GM18499 (cell line): ENCODE measurements around the gene ATP2A3.

ENCODE experiments used
- ATAC-seq: cut with Tn5 transposase; IDR thresholded peaks from one replicate; pipeline ENCODE4 v1.9.1; 2021; ENCODE audit warnings: moderate number of reproducible peaks; ENCODE audit not compliant: insufficient read depth, unreplicated experiment

The ATP2A3 gene

DNA sequence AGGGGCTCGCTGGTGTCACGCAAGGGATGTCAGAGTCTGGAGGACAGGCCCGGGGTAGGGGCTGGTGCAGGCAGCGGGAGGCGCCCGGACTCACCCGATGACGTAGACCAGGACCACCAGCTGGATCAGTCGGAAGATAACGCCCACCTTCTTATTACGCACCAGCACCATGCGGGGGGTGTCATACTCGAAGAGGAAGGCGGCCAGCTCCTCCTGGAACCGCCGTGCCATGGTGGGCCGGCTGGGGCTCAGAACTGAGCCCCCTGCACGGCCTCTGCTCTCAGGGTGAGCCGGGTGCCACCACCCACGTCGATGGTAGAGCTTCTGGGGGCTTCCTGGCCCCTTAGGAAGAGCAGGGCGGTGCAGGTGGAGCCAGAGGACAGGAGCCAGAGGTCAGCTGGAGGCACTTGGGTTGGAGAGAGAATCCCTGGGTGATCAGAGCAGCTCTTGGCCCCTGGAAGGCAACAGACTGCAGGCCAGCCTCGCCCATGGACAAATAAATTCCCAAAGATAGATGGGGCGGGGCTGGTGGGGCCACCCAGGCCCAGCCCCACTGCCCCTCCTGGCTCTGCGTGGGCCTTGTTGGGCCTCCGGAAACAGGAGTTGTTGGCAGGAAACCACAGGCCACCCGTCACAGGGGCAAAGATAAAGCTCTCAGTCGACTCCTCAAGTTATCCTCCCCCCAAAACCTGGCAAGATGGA lies 48.1 kb downstream of the ATP2A3 start, which contains the start of gene P2RX1:
P2RX1 (minus strand) TSS at position 471 of the 702 bp plus-strand sequence; CDS start at position 231, 240 bp downstream.
- no peak for ATAC-seq

DNA sequence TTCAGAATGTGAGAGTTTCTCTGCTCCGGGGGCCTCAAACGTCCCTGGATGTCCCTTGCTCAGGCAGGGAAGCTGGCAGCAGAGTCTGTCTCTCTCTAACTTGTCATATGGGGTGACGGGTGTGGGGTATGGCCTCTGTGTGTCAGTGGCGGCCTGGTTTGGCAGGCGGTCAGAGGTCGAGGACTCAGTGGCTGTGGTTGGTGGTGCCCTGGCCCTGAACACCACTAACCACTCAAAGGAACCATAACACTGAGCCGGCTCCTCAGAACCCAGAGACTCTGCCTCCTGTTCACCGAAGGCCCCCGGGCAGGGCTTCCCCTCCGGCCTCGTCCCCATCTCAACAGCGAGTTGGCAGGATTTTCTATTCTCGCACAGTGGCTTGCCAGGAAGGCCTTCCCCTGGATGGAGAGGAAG lies 48.6 kb downstream of the ATP2A3 start:
- ATAC-seq: no peak

DNA sequence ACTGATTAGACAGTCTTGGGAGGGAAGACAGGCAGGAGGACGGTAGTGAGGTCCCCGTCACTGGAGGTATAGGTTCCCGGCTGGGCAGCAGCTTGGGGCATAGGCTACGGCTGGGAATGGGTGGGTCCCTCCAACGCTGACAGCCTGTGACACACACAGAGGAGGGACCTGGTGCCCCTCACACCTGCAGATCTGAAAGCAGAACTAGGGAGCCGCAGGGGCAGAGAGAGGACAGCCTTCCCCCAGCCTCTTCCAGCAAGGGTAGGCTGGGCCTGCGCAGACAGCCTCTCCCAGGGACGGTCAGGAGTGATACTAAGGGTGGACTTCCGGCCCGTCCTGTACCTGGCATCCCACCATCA lies 49.9 kb downstream of the ATP2A3 start:
- ATAC-seq: no peak

DNA sequence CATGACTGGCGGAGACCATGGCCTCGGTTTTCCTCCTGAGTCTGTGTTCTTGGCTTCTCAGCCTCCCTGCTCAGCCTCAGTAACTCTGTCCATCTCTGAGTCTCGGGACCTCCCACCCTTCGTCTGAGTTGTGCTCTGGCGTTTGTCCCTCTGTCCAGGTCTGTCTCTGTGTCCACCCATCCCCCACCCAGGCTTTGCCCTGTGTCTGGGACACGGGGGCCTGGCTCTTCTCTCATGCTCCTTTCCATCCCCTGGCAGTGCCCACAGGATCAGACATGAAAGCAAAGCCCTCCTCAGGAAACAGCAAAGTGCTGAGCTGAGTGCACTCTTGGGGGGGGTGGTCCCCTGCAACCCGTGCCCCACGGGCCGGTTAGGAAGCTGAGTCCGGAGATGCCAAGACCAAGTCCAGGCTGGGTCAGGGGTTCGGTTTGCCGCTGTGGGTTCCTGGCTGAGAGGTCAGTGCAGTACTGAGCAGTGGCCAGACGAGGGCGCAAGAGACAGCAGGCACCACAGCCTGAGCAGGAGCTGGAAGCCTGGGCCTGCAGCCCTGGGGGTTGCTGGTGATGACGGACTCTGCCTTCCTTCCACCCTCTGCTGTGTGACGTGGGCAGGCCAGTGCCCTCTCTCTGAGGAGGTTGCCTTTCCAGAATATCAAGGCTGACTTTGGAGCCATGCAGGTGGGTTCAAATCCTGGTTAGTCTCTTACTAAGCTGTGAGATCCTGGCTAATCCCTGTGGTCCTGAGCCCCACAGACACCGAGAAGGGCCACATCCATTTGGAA lies 50.5 kb downstream of the ATP2A3 start:
- no peak for ATAC-seq

DNA sequence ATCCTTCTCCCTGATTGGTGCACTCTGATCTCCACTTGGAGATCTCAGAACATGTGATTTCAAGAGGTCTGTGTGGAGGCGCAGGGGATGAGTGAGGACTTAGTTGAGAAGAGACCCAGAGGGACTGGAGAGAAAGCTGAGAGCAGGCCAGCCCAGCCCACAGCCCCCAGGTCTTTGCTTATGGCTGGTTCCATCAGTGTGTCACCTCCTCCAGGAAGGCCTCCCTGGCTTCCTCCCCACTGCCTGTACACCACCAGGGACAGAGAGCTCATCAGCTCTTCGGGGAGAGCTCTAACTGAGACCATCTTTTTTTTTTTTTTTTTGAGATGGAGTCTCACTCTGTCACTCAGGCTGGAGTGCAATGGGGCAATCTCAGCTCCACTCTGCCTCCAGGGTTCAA lies 51.4 kb downstream of the ATP2A3 start:
- no peak for ATAC-seq

DNA sequence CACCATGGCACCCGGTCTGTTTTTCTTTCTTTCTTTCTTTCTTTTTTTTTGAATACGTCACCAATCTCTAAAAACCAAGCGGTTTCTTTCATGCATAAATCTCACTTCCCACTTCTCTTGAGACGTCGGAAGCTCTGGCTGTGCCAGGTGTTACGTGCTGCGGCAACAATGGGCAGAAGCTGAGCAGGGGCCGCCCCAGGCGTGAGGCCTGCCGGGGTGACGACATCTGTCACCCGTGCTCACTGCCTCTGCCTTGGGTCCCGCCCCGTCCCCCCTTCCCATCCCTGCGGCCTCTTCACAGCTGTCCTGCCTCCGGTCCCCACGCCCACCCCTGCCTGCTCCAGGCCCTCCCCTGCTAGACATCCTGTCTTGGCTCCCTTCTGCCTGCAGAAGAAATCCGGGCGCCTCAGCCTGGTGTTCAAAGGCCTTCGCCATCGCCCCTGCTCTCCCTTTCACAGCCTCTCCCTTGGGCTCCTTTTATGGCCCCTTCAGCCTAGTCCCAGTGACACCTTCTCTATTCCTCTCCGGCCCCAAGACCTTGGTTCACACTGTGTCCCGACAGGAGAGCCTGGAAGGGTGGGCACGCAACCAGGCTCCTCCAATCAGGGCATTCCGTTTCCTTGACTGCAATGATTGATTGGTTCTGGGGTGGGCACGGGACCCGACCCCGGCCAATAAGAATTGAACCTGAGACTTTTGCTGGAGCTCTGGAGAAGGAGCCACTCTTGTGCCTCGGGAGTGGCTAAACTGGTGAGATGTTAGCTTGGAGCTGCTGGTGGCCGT lies 52.8 kb downstream of the ATP2A3 start:
- peak; percentile 37 for ATAC-seq

DNA sequence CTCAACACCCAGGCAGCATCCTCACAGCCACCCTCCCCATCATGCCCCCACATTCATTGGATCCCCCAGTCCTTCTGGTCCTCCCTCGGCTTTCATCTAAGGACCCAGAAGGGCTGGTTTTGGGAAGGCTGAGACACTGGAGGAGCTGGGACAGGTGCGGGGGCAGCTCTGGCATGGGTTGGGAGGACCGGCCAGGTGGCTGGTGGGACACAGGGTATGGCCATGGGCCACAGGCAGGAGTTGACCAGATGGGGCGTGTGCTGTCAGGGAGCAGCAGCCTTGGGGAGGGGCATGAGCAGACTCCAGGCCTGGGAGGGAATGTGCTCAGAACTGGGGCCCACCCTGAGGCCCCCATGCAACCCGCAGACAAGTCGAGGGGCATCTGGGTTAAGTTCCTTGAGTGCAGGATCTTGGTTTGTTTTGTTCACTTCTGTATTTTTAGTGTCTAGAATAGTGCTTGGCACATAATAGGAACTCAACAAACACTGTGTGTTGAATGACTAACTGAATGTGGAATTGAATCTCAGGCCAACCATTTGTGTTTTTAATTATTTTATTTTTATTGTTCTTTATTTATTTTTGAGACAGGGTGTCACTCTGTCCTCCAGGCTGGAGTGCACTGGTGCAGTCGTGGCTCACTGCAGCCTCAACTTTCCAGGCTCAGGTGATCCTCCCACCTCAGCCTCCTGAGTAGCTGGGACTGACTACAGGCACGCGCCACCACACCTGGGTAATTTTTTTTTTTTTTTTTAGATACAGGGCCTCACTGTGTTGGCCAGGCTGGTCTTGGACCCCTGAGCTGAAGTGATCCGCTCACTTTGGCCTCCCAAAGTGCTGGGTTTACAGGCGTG lies 53.6 kb downstream of the ATP2A3 start:
- ATAC-seq: no peak

DNA sequence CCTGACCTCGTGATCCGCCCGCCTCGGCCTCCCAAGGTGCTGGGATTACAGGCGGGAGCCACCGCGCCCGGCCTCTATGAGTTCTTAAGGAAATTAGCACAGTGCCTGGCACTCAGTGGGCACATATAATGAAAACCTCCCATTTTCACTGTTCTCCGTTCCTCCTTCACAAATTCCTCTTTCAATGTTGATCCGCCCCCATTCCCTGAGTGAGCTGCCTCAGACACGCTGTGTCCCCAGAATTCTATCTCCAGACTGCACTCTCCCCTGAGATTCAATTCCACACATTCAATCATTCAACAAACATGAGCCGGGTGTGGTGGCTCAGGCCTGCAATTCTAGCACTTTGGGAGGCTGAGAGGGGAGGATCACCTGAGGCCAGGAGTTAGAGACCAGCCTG lies 55.0 kb downstream of the ATP2A3 start:
- no peak for ATAC-seq

DNA sequence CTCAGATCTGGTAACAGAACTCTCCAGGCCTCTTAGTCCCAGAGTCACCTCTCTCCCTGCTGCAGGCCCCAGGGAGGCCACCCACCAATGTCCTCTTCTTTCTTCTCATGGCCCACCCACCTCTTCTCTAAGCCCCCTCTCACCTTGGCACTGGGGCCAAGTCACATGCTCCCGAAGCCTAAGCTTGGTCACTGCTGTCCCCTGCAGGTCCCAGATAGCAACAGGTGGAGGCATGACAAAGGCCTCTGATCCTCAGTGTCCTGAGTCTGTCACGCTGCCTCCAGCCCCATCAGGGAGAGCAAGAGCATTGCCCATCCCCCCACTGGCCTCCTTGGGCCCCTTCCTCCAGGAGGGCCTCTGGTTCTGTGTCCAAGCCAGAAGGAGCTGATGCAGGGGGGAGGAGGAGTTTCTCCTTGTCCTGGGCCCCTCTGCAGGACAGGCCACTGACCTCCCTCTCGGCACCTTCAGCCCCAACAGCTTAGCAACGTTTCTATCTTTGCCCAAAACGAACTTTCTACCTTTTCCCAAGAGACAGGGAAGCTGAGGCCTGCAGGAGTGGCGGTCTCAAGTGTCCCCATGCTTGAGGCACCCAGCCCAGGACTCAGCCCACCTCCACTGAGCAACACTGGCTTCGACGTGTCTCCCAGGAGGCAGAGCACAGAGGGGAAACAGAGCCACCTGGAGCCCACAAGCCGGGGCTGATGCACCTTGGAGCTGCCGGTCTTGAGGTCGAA lies 56.6 kb downstream of the ATP2A3 start:
- ATAC-seq: no peak

DNA sequence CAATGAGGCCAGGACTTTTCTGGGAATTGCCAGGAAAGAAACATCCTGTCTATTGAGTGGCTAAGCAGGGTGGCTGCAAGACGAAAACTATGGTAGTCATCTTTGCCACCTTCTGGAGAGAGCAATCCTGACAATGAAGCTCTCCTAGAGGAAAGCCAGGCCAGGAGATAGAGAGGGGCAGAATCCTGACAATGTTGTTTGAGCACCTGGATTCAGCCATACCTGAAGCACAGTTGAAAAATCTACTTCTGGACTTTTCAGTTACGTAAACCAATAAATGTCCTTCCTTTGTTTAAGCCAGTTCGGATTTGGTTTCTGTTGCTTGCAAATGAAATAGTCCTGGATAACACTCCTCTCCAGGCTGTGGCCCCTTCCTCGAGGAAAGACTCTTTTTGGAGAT lies 57.4 kb downstream of the ATP2A3 start:
- ATAC-seq: no peak

DNA sequence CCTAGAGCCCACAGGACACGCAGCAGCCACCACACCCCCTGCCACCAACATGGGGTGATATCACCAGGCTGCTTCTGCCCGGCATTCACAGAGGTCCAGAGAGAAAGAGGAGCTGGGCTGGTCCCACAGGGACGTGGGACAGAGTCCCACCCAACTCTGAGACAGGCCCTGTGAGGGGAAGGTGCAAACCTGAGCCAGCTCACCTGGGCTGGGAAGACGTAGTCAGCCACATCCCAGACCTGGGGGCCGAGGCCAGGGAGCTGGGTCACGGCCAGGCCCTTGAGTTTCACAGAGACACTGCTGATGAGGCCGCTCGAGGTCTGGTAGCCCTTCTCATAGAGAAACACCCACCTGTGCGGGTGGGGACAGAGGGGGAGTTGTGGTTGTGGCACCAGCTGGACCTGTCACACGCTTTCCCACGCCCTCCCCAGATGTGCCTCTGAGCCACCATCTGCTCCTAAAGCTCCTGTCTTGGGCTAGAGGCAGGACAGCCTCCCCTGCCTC lies 59.2 kb downstream of the ATP2A3 start:
- no peak for ATAC-seq

DNA sequence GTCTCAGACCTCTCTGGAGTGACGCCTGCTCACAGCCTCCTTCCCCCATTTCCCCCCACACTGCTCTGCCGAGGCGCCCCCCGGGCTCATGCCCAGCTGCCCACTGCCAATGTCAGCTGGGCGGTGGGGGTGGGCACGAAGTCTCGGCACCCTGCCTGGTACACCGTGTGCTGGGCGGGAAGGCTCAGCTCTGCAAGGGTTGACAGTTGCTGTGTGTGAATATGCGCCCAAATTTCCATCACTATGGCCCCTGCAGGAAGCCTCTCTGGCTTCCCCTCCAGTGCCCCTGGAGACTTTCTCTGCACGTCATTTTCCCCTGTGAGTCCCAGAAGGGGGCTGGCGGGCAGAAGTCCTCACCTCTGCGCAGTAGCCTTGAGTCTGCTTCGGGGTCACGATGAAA lies 59.7 kb downstream of the ATP2A3 start:
- ATAC-seq: no peak

DNA sequence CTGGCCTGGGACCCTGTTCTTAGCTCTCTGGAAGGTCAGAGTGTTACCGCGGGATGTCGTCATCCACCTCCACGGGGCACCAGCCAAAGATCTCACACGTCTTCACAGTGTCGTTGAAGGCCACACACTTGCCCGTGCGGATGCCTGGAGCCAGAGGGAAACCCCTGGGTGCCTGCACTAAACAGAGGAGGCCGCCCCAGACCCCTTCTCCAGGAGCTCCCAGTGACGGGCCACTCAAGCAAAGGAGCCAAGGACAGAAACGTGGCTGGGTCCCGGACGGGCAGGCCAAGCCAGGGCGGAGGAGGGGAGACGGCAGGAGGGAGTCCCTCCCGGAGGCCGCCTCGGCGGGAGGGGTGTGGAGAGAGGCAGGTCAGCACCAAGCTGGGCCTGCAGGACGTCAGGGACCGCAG lies 60.4 kb downstream of the ATP2A3 start:
- ATAC-seq: no peak

DNA sequence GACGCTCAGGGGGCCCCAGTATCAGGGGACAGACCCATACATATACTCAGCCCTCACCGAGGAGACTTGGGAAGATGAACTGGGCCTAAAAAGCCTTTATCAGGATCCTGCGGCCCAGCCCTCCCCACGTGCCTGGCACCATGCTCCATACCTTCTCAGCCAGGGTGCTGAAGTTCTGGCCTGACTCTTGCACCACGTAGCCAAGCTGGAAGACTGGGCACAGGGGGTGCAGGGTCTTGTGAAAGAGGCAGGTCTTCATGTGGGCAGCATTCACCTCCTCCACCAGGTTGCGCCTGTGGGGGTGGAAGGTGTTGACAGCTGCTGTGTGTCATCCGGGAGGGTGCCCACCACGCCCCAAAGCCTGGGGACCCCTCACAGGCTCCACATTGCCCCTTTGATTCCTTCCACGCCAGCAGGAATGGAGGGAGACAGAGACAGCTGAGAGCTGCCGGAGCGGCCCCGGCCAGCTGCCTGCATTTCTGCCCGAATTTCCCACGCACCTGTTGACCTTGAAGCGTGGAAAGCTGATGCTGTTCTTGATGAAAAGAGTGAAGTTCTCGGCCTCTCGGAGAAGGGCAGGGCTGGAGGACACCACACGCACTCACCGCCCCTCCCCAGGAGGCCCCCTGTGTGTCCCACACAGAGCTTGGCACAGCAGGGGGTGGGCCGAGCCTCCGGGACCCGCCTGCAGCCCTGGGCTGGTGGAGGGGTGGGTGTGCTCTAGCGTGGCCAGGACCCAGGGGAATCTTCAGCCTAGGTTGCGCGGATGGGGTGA lies 61.0 kb downstream of the ATP2A3 start:
- no peak for ATAC-seq

DNA sequence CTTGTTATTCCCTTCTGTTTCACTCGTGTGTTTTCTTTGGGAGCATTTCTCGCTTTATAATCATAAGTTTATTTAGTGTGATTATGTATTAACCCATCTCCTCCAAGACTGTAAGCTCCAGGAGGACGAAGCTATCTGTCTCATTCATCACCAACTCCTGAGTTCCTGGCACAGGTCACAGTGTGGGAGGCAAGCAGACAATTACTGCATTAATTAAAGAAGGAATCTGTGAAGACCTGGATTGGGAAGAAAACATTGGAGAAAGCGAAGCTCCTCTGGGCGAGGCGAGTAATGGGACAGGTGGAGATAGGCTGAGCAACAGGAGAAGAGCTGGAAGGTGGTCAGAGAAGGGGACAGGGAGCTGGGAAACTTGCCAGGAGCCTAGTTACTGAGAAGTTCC lies 63.6 kb downstream of the ATP2A3 start:
- ATAC-seq: no peak

DNA sequence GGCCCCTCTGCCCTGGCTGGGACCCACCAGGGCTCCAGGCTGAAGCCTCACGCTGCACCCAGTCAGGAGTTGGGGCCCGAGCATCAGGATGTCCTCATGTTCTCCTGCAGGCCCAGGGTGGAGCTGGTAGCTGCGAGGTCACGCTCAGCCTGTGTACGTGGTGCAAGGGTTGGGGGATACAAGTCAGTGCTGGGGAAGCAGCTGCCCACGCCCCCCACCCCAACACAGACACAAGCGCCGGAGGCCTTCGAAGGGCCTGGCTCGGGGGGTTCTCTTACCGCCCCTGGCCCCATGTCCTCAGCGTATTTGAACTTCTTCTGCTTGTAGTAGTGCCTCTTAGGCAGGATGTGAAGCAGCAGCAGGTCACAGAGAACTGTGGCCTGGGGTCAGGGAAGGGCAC lies 66.5 kb downstream of the ATP2A3 start:
- no peak for ATAC-seq

DNA sequence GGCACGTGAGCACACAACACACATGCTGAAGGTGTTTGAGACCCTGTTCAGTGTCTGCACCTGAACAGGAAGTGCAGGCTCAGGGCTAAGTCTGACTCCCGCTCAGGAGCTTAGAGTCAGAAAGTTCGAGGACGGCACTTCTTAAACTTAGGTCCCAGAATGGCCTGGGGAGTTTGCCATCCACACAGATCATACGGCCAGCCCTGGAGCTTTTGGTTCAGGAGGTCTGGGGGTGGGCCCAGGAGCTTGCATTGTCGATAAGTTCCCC lies 67.3 kb downstream of the ATP2A3 start:
- ATAC-seq: no peak

DNA sequence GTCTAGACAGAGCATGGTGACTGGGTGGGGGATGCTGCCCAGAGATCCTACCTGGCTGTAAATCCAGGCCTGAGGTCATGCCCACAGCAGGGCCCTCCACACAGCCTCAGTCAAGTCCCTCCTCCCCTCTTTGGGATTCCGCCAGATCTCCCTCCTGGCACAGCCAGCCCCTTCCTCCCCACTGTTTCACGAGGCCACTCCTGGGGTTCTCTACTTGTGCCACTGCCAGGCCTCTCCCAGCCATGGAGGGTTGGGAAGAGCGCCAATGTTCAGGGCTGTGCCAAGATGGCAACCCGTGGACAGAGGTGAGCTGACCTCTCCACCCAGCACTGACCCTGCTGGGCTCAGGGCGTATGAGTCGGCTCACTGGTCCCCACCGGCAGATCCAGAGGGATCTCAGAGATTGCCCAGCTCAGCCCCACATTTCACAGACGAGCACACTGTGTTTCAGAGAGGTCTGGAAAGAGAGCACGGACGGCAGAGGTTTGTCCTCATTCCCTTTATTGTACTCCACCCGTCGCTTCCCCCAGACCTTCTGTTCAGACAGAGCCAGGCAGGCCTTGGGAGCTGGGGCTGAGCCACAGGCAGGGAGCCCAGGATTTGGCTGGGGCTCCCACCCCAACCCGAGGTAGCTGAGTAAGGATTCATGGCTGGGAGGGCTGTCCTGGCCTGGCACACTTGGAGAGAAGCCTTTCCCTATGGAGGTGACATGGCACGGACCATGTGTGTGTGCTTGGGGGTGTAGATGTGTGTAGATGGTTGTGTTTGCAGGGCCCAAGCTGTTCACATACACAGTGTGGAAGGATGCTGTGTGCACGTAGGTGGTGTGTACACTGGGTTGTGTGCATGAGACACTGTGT lies 67.9 kb downstream of the ATP2A3 start:
- no peak for ATAC-seq
